TTC549 (cell line): Measurements from ENCODE around the gene TPM4.
"Not testable (repeated sequence)": the region's sequence is repeated elsewhere in the genome, so short reads cannot be mapped to it uniquely, and the experiment has no call there.

Source experiments
- FAIRE-seq: peaks from 2 replicates; lab custom pipeline; 2012; peaks lifted over from hg19 to GRCh38; lab: Jason Lieb, UNC

Gene TPM4

DNA sequence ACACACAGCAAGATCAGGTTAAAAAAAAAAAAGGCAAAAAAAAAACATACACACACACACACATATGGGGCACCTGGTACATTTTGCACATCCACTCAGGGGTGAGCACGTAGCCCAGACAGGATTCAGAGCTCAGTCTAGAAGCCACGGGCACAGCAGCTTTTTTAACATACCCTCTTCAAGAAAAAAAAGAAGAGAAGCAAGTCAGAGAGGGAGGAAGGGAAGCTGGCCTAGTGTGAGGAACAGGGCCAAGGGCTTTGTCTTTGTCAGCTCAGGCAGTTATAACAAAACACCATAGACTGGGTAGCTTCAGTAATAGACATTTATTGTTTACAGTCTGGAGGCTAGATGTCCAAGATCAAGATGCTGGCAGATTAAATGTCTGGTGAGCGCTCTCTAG, 2.3 kb upstream of the TPM4 start:
- FAIRE-seq, result no peak

GRCh38 chr19:16074488-16075365, 1.6 kb upstream of the TPM4 start:
- FAIRE-seq, result no peak

DNA sequence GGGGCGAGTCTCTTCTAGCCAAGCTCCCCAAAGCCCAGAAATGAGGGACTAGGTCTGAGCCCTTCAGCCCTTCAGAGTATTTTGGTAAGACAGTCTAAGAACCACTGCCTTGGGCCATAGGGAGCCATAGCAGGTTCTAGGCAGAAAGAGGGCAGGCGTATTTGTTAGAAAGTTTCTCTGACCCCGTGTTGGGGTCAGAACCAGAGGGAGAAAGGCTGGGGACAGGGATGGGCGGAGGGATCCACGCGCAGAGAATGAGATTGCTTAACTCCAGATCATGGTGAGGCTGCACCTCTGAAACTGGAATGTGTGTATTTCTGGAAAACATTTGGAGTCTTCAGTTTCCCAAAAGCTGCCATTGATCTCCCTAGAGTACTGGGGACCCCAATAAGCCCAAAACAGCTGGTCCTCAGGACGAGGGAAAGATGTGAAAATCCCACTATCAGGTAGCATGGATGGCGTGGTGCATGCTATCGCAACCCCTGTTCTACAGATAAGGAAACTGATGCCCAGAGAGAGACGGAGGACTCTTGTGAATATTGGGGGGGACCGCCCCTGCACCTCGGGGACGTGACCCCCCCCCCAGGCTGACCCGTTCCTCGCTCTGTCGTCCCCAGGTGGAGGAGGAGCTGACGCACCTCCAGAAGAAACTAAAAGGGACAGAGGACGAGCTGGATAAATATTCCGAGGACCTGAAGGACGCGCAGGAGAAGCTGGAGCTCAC, 703 bp upstream of the TPM4 start:
- no peak for FAIRE-seq

DNA sequence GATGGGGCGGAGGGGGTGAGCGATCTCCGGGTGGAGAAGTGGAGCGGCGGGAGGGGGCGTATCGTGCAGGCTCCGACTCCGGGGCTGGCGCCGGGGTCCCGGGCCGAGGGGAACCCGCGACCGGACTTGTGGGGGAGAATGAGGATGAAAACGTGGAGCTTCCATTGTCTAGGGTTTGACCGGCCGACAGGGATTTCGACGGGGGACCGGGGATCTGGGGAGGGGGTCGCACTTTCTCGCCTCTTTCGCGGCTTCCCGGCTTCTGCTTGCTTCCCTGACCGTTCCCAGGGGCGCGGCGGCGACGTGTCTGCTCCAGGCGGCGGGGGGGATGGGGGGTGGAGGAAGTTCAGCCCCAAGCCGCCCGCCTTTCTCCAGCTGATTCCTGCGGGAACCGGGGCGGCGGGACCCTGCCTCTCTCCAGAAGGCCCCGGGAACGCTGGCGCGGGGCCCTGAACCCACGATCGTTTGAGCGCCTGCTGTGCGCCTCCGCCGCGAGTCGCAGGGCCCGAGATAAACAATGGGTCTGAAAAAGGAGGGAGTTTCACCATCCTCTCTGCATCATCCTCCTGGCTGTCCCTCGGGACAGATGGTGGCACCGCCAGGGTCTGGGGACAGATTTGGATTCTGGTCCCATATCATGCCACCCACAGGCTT, 790 bp downstream of the TPM4 start:
- no peak for FAIRE-seq

GRCh38 chr19:16077984-16078758, 1.9 kb downstream of the TPM4 start:
- no peak for FAIRE-seq

GRCh38 chr19:16078759-16079707, 2.7 kb downstream of the TPM4 start:
- no peak for FAIRE-seq

- no peak for FAIRE-seq
Observed at GRCh38 chr19:16084067-16084685, 7.9 kb downstream of the TPM4 start.

DNA sequence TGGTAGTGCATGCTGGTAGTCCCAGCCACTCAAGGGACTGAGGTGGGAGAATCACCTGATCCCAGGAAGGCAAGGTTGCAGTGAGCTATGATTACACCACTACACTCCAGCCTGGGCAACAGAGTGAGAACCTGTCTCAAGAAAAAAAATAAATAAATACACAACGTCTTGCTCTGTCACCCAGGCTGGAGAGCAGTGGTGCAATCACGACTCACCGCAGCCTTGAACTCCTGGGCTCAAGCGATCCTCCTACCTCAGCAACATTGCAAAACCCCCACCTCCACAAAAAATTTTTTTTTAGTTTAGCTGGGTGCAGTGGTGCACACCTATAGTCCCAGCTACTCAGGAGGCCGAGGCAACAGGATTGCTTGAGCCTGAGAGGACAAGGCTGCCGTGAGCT, 8.8 kb downstream of the TPM4 start:
- FAIRE-seq, result no peak

GRCh38 chr19:16087404-16087803, 11.1 kb downstream of the TPM4 start:
- not testable (repeated sequence) for FAIRE-seq

GRCh38 chr19:16087940-16088339, 11.6 kb downstream of the TPM4 start:
- FAIRE-seq, result no peak

- no peak for FAIRE-seq
Observed at GRCh38 chr19:16088351-16089009, 12.2 kb downstream of the TPM4 start.

GRCh38 chr19:16089010-16089846, 12.9 kb downstream of the TPM4 start:
- FAIRE-seq, result no peak

- no peak for FAIRE-seq
Observed at GRCh38 chr19:16091546-16092475, 15.5 kb downstream of the TPM4 start.

GRCh38 chr19:16094360-16095070, 18.2 kb downstream of the TPM4 start:
- FAIRE-seq, result no peak

GRCh38 chr19:16095071-16095571, 18.8 kb downstream of the TPM4 start:
- no peak for FAIRE-seq

GRCh38 chr19:16096280-16096855, 20.1 kb downstream of the TPM4 start:
- FAIRE-seq, result no peak

- FAIRE-seq, result no peak
Observed at GRCh38 chr19:16098416-16098768, 22.1 kb downstream of the TPM4 start.
